A549 treated with CpdA at 1 μM for 4 hours (cell line): Measurements from ENCODE around the gene NADK. TPM values are rescaled to one million over a fixed set of nuclear protein-coding genes. Genes with fewer than 3 reads are reported as not detected.

ENCODE experiments used
- total RNA-seq: library from RNA; stranded (reverse); fragments of 200-300 nt; extraction: Qiagen RNA extraction; gene quantifications from 5 replicates; pipeline ENCODE4 v1.2.3, GENCODE V29; 2022; ENCODE audit warnings: low read depth

Gene NADK, protein sequence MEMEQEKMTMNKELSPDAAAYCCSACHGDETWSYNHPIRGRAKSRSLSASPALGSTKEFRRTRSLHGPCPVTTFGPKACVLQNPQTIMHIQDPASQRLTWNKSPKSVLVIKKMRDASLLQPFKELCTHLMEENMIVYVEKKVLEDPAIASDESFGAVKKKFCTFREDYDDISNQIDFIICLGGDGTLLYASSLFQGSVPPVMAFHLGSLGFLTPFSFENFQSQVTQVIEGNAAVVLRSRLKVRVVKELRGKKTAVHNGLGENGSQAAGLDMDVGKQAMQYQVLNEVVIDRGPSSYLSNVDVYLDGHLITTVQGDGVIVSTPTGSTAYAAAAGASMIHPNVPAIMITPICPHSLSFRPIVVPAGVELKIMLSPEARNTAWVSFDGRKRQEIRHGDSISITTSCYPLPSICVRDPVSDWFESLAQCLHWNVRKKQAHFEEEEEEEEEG
- total RNA-seq: 33.0 to 39.7 TPM (median 34.1 TPM) in 5 replicates

DNA sequence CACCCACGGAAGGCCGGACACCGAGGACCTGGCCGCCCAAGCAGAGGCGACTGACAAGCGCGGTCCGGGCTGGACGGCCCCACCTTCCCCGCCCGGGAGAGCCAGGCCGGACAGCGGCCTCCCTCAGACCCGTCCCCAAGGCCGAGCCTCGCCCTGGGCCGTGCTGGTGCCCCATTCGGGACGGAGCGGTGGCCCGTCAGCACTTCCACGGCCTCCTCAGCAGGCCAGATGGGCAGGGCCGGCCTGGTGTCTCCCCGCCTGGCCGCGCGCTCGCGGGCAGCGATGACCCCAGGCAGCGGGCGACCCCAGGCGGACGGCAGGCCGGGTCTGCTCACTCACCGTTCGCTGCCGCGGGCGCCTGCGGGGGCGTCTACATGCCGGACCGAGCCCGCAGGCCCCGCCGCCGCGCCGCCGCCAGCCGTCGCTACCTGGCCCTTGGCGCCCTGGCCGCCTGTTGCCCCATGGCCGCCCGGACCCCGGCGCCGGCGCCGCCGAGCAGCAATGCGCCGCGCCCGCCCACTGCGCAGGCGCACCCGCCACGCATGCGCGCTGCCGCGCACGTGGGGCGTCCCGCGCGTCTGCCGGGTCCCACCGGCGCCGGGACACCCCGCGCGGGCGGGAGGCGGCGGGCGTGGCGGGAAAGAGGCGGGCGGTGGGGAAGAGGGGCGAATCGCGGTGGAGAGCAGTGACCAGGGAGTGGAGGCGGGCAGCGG lies at the start of gene NADK:
NADK (minus strand) TSS at position 521 of the 713 bp plus-strand sequence. CDS start 13,064 bp downstream, outside the sequence.

DNA sequence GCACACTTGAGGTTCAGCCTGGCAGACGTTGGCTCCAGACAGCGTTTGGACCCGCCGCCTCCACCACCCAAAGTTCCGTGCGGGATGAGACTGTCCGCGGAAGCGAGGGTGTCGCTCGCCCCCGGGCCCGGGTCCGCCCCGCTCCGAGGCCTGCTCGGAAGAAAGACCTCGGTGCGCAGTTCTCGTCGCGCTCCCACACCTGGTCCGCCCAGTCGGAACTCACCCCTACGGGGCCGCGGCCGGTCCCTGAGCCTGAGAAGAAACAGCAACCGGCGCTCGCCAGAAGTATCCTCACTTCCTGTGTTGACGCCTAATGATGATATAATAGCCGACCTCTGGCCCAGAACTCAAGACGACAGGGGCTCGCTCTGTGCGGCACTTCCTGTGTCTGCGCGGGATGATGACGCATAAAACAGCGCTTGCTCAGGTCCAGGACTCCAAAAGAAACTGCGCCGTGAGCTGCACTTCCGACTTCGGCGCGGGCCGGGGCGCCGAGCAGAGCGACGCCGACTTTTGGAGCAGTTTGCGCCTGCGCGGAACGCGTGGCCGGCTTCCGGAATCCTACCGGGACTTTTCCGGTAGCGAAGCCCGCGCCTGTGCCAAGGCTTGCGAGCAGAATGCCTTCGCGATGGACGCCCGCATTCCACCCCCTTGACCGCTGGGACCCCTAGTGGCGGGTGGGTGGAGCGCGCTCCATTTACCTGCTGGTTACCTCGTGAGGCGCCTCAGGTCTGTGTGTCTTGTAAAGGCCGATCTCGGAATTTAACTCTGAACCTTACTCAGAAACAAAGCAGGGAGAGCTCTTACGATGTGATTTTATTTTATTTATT lies 54.0 kb downstream of the NADK start, which contains the start of gene CDK11A:
CDK11A (minus strand) TSS at position 323 of the 830 bp plus-strand sequence. CDS start 1,539 bp downstream, outside the sequence.

Other genes starting within 250 kb of the NADK start
- 0.18 to 0.92 TPM (median 0.66 TPM) in 5 replicates for gene TMEM240, start 237.8 kb downstream of the NADK start, total RNA-seq
- 88.5 to 113 TPM (median 109 TPM) in 5 replicates for gene SSU72, start 203.6 kb downstream of the NADK start, total RNA-seq
- gene FNDC10, start 178.3 kb downstream of the NADK start, total RNA-seq: 4.7 to 8.5 TPM (median 8.1 TPM) in 5 replicates
- 10.8 to 20.0 TPM (median 18.9 TPM) in 5 replicates for gene MIB2, start 163.0 kb downstream of the NADK start, total RNA-seq
- gene MMP23B, start 146.3 kb downstream of the NADK start, total RNA-seq: 0.62 to 1.1 TPM (median 1.0 TPM) in 4 of 5 replicates, not detected in the other
- 25.2 to 27.7 TPM (median 26.6 TPM) in 5 replicates for gene CDK11B, start 119.5 kb downstream of the NADK start, total RNA-seq
- 10.6 to 14.2 TPM (median 12.7 TPM) in 5 replicates for gene SLC35E2B, start 85.7 kb downstream of the NADK start, total RNA-seq
- gene CDK11A, start 54.1 kb downstream of the NADK start, total RNA-seq: 20.8 to 28.6 TPM (median 24.9 TPM) in 5 replicates
- 175 to 210 TPM (median 192 TPM) in 5 replicates for gene GNB1, start 112.6 kb upstream of the NADK start, total RNA-seq
- gene CALML6, start 136.8 kb upstream of the NADK start, total RNA-seq: 0.09 to 0.40 TPM (median 0.29 TPM) in 4 of 5 replicates, not detected in the other
- gene TMEM52, start 140.8 kb upstream of the NADK start, total RNA-seq: 0.36 to 1.5 TPM (median 0.83 TPM) in 5 replicates
- 0.01 TPM in 1 of 5 replicates, not detected in the others for gene CFAP74, start 225.3 kb upstream of the NADK start, total RNA-seq
- 0.49 to 0.73 TPM (median 0.56 TPM) in 4 of 5 replicates, not detected in the other for gene GABRD, start 240.9 kb upstream of the NADK start, total RNA-seq